GM10248 (cell line): ENCODE data around the gene ERICH4.
A peak's percentile ranks its signal among the peaks of the same experiment; 100 is the strongest.
"Not testable (repeated sequence)": the region's sequence is repeated elsewhere in the genome, so short reads cannot be mapped to it uniquely, and the experiment has no call there.

Experiments used
- CTCF ChIA-PET: fragments of 300-600 bp; sonication (Branson Sonifier 250); formaldehyde crosslinking; extraction: SDS; loops from one replicate; lab custom pipeline; 2021; ENCODE audit warnings: antibody characterized with exemption; lab: Yijun Ruan, JAX
- POLR2A ChIA-PET: fragments of 350-650 bp; sonication (Branson Sonifier 250); formaldehyde crosslinking; extraction: SDS; loops from one replicate; lab custom pipeline; 2020; ENCODE audit warnings: antibody characterized with exemption; lab: Yijun Ruan, JAX
- DNase-seq: peaks from one replicate; pipeline ENCODE4 v3.0.0; 2012; ENCODE audit errors: extremely low spot score
- TF ChIP-seq, protein P1 (sequence below): IDR thresholded peaks from 2 replicates; pipeline ENCODE4 v1.5.1; 2012; ENCODE audit warnings: mild to moderate bottlenecking, low read depth; ENCODE audit errors: extremely low read depth, missing control alignments, control extremely low read depth

The ERICH4 gene

DNA sequence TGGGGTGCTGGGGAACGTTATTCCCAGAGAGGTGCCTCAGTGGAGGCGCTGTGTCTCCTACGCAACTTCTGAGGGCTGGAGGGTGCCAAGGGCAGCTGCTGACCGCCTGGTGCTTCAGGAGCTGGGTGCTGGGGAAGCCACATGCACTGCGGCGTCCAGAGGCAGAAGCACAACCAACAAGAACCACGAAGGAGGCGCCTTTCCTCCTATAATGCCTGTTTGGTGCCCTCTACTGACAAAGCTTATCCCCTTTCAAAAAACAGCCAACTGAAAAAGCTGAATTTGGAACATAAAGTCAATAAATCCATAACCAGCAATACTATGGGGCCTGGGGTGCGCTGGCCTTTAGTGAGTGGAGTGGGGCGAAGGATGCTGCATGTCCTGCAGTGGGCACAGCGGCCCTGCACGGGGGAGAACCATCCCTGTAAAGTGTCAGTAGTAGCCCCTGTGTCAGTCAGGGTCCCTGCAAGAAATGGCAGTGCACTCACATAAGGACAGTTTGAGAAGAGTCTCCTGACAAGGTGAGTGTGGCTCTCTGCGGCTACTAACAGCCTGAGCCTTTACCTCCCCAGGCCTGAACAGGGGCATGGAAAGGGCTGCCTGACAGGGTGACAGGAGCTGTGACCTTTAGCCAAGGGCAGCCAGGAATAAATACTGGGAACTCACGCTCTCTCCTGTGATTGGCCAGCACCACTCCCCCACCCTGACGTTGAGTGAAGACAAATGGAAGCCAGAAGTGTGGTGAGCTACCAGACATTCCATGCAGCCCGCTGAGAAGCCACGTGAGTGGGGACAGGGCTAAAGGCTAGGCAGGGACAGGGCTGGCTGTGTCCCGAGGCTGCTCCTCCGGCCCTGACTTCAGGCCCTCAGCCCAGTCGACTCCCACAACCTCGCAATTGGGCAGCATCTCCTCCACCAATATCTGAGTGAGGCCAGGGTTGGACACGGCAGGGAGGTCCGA, 11.2 kb upstream of the ERICH4 start:
- POLR2A ChIA-PET = interaction anchor here (0.6 kb wide), 1 partner anchor 117 kb away, joined by 3 read pairs; no protein-coding TSS in a partner anchor
- TF ChIP-seq, protein P1, sequence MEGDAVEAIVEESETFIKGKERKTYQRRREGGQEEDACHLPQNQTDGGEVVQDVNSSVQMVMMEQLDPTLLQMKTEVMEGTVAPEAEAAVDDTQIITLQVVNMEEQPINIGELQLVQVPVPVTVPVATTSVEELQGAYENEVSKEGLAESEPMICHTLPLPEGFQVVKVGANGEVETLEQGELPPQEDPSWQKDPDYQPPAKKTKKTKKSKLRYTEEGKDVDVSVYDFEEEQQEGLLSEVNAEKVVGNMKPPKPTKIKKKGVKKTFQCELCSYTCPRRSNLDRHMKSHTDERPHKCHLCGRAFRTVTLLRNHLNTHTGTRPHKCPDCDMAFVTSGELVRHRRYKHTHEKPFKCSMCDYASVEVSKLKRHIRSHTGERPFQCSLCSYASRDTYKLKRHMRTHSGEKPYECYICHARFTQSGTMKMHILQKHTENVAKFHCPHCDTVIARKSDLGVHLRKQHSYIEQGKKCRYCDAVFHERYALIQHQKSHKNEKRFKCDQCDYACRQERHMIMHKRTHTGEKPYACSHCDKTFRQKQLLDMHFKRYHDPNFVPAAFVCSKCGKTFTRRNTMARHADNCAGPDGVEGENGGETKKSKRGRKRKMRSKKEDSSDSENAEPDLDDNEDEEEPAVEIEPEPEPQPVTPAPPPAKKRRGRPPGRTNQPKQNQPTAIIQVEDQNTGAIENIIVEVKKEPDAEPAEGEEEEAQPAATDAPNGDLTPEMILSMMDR = peak; percentile 41
- CTCF ChIA-PET = interaction anchor here (0.9 to 4.2 kb wide), 7 partner anchors 8 to 139 kb away, joined by 3 to 19 read pairs (median 4); partner anchors contain the start of gene DMAC2
- DNase-seq = no peak

DNA sequence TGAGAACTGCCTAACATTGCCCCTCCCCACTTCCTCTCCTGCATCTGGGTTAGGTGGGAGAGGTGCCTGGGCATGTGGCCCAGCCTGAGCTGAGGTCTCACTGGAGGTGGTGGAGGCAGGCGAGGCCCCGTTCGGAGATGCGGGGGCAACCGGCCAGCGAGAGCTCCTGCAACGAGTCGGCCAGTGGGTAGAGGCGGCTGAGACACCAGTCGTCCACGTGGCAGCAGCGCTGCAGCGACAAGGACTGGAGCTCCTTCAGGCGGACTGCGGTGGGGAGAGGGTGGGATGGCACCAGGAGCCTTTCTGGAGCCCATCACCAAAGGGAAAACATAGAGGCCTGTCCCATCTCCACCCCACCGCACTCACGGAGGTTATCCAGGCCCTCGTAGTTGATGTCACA, 9.8 kb upstream of the ERICH4 start:
- POLR2A ChIA-PET = no interaction called here
- no peak for DNase-seq
- TF ChIP-seq, protein P1 = no peak
- CTCF ChIA-PET = interaction anchor here (4.2 kb wide), 1 partner anchor 16 kb away, joined by 19 read pairs; no protein-coding TSS in a partner anchor

DNA sequence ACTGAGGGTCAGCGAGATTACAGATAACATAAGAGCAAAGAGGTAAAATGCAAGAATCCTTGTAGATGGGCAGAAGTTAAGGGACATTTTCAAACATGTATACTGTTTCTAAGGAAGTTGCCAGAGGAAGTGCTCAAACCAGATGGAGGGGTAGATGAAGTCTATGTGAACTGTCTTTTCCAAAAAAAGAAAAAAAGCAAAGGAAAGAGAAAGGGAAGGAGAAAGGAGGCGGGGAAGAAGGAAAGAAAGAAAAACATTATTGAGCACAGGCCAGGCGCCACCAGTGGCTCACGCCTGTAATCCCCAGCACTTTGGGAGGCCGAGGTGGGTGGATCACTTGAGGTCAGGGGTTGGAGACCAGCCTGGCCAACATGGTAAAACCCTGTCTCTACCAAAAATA, 8.5 kb upstream of the ERICH4 start:
- POLR2A ChIA-PET = interaction anchor here (0.7 kb wide), 1 partner anchor 23 kb away, joined by 4 read pairs; no protein-coding TSS in a partner anchor
- CTCF ChIA-PET = interaction anchor here (4.2 kb wide), 1 partner anchor 15 kb away, joined by 19 read pairs; no protein-coding TSS in a partner anchor

DNA sequence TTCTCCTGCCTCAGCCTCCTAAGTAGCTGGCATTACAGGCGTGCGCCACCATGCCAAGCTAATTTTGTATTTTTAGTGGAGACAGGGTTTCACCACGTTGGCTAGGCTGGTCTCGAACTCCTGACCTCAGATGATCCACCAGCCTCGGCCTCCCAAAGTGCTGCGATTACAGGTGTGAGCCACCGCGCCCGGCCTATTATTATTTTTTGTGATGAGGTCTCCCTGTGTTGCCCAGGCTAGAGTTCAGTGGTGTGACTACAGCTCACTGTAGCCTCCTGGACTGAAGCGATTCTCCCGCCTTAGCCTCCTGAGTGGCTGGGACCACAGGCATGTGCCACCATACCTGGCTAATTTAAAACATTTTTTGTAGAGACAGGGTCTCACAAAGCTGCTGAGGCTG, 7.6 kb upstream of the ERICH4 start:
- DNase-seq = not testable (repeated sequence)
- ChIA-PET CTCF (interaction anchor here (1.2 to 3.5 kb wide), 3 partner anchors 14 to 128 kb away, joined by 3 to 27 read pairs (median 3); no protein-coding TSS in a partner anchor), POLR2A (interaction anchor here (0.6 kb wide), 1 partner anchor 65 kb away, joined by 3 read pairs; no protein-coding TSS in a partner anchor)

More for the DNA sequence above, 8.5 kb upstream of the ERICH4 start:
- TF ChIP-seq, protein P1 = no peak
- DNase-seq = no peak

DNA sequence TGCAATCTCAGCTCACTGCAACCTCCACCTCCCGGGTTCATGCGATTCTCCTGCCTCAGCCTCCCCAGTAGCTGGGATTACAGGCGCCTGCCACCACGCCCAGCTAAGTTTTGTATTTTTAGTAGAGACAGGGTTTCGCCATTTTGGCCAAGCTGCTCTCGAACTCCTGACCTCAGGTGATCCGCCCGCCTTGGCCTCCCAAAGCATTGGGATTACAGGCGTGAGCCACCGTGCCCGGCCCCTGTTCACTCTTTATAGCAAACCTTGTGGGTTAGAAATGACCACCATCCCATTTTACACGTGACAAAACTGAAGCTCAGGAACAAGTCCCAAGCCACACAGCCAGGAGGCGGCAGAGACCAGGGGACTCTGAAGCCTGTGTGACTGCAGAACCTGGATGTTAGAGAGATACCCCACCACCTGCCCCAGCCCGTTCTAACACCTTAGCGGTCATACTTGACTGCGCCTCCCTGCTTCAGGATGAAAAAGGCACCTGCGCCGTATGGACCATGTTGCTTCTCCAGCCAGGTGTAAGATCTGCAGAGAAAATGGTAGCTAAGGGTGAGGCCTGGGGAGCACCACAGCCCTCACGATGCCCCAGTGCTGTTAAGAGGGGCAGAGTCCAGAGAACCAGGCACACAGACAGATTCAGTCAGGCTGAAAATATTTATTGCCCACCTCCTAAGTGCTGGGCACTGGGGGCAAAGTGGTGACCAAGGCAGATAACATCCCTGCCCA, 6.9 kb upstream of the ERICH4 start:
- TF ChIP-seq, protein P1 = no peak
- ChIA-PET CTCF (interaction anchor here (1.2 to 3.5 kb wide), 3 partner anchors 13 to 128 kb away, joined by 3 to 27 read pairs (median 3); no protein-coding TSS in a partner anchor), POLR2A (interaction anchor here (0.6 kb wide), 2 partner anchors 21 to 64 kb away, joined by 3 to 7 read pairs; no protein-coding TSS in a partner anchor)

DNA sequence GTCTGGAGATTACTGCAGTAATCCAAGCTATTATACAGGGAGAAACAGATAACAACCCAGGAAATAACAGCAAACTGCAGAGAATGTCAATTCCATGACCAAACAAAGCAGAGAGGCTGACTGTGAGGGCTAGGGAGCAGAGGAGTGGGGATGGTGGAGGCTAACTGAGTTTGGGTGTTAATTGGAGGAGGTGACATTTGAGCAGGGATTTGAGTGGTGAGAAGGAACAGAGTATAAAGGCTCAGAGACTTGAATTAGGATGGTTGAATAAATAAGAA, 6.3 kb upstream of the ERICH4 start:
- TF ChIP-seq, protein P1 = no peak
- POLR2A ChIA-PET = interaction anchor here (0.6 kb wide), 1 partner anchor 21 kb away, joined by 7 read pairs; no protein-coding TSS in a partner anchor
- CTCF ChIA-PET = interaction anchor here (1.2 to 3.5 kb wide), 3 partner anchors 13 to 174 kb away, joined by 3 to 27 read pairs (median 3); no protein-coding TSS in a partner anchor
- no peak for DNase-seq

More for the DNA sequence above, 6.9 kb upstream of the ERICH4 start:
- DNase-seq = no peak
